Measurements from ENCODE around the gene APBB2. TPM values are rescaled to one million over a fixed set of nuclear protein-coding genes. Genes with fewer than 3 reads are reported as not detected.

Gene APBB2
- total RNA-seq, 1 donor from 2014 or later: 124 TPM

- no peak for DNase-seq (ENCODE audit: extremely low read depth, low read depth, low spot score)
These were observed 222.4 kb downstream of the APBB2 start for GRCh38 chr4:40991908-40992307.

GRCh38 chr4:40990899-40991265 is 223.5 kb downstream of the APBB2 start:
- DNase-seq (ENCODE audit: extremely low read depth, low read depth, low spot score): no peak

GRCh38 chr4:40990236-40990898 is 224.0 kb downstream of the APBB2 start:
- peak; percentile 61 for DNase-seq (ENCODE audit: extremely low read depth, low read depth, low spot score)

DNA sequence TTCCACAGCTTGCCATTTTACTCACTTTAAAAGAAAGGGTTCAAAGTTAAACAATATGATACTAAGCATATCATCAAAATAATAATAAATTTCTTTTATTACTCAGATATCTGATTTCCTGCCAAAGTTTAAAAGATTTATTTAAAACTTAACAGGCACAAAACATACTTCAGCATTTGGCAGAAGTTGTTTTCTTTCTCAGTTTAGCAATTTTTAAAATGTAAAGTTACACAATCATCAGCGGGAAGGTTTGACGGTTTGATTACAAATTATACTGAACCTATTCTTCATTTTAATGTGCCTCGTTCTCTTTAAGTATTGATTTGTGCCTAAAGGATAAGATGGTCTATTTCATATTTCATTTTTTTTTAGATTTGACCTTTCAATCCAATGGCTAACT is 227.2 kb downstream of the APBB2 start:
- DNase-seq (ENCODE audit: extremely low read depth, low read depth, low spot score): no peak

DNA sequence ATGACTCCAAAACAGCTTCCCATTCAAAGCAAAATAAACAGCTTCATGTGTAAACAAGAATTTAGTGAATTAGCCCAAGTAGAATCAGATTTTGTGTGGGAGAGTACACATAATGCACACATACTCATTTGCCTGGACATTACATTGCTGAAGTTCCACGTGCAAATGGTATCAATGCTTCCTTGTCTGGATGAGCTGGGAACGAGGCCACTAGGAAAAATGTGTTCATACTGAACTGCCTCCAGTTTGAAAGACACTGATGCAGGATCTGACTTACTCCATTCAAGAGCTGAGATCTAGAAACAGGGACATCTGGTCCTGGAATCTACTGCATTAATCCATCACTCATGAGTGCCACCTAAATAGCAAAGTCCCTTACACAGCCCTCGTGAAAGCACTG is 228.0 kb downstream of the APBB2 start:
- DNase-seq (ENCODE audit: extremely low read depth, low read depth, low spot score): no peak

DNA sequence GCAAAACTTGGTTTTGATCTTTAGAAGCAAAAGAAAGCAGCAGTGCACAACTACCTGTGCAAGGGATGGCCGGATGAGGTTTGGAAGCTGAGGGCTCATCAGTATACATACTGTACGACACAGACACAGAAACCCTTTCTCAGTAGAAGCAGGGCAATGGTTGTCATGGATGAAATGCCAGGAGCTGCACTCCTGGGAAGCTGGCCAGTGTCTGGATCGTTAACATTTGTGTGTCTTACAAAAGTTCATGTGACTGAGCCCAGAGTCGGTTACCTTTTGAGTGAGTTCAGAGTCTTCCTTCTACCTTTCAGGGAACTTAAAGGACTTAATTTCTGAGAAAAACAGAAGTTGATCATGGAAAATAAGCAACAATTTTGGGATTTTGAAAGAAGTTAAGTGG is 230.3 kb downstream of the APBB2 start:
- DNase-seq (ENCODE audit: extremely low read depth, low read depth, low spot score): no peak

DNA sequence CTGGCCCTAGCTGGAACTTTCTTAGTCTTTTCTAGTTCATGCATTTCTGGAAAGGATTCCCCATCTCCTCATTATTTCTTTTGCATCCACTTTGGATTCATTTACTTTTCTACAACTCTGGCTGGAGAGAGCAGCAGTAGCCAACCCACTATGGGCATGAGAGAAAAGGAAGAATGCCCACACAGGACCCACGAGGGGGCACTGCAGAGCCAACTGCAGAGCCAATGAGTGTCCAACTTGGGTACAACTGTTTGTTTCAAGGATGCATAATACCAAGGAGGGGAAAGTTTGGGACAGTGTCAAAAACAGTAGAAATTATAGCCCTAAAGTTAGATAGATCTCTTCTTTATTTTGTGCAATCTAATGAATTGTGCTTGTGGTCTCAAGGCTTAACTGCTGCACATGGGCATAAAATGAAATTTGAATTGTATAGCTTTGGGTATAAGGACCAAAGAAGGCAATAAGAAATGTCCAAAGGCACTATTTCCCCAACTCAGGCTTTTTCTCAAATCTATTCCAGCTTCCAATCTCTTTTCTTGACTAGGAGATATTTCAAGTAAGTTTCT is 233.9 kb downstream of the APBB2 start:
- DNase-seq (ENCODE audit: extremely low read depth, low read depth, low spot score): no peak

DNA sequence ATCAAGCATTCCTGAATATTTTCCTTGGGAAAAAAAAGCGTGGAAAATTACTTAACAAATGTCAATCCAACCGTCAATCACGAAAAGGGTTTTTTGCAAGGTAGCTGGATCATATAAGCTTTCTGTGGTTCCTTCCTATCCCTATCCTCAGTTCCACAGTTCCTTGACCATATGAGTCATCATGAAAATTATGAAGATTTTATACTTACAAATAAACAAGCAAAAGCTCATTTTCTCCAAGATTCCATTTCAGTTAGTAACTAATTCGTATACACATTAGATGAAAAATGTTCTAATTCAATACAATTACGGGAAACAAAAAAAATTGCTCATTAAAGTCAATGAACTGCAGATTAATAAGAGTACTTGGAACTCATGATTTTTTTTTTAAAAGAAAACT is 235.8 kb downstream of the APBB2 start:
- DNase-seq (ENCODE audit: extremely low read depth, low read depth, low spot score): no peak

DNA sequence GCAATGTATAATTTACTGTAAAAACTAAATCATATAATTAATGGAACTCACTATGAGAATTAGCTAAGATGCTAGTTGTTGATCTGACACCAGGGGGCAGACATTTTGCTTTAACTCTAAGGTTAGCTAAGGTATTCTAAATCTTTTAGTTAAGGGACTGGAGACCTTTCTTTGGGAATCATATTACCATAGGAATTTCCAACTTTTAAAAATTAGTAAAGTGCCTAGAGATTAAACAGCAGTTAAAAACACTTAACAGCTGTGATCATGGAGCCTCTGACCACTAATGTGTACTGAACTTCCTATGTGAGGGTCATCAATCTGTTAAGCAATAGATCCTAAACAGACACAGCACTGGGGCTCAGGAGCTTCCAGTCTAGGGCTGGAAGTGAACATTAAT is 238.0 kb downstream of the APBB2 start:
- DNase-seq (ENCODE audit: extremely low read depth, low read depth, low spot score): peak; percentile 60

GRCh38 chr4:40972722-40973121 is 241.6 kb downstream of the APBB2 start:
- no peak for DNase-seq (ENCODE audit: extremely low read depth, low read depth, low spot score)

- DNase-seq (ENCODE audit: extremely low read depth, low read depth, low spot score): no peak
These were observed 243.0 kb downstream of the APBB2 start for GRCh38 chr4:40971338-40971737.

GRCh38 chr4:40969501-40969900 is 244.8 kb downstream of the APBB2 start:
- no peak for DNase-seq (ENCODE audit: extremely low read depth, low read depth, low spot score)

DNA sequence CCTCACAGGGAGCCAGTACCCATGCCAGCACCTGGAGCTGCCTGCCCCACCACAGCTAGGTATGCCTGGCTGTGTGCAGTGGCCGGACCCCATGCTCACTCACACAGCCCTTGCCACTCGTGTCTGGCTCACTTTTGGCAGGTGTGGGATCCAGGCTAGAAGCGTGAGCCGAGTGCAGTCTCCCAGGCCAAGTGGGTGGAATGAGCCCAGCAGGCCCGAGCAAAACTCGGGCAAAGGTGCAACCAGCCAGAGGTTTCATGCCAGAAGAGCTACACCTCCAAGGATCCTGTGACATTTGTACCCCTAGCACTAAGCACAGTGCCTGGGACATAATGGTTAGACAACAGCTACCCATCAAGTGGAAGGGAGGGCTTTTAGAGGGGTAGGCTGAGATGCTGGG is 246.8 kb downstream of the APBB2 start:
- no peak for DNase-seq (ENCODE audit: extremely low read depth, low read depth, low spot score)

GRCh38 chr4:40966091-40966490 is 248.3 kb downstream of the APBB2 start:
- DNase-seq (ENCODE audit: extremely low read depth, low read depth, low spot score): no peak

DNA sequence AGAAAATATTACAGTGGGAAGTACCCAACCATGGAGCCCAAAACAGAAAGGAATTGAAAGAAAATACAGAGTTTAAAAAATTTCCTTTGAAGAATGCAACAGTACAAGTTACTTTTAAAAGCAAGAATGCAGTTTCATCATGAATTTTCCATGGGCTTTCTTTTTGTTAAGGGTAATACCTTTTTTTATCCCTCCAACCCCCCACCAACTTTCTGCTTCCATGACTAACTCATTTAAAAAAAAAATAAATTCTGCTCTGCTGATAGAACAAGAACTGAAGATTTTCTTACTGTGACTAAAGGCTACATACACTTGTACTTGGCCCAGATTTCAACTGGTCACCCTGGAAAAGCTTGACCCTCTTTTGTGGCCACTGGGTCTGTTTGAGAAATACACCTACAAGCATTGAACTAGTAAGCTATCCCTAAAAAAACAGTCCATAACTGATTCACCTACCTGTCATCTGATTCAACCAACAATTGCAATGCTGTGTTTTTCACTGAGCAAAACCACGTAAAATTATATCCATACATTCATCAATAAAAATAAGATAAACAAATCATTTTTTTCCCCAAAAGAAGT is 250.4 kb downstream of the APBB2 start:
- DNase-seq (ENCODE audit: extremely low read depth, low read depth, low spot score): no peak

GRCh38 chr4:40962551-40963180 is 251.7 kb downstream of the APBB2 start:
- no peak for DNase-seq (ENCODE audit: extremely low read depth, low read depth, low spot score)

DNA sequence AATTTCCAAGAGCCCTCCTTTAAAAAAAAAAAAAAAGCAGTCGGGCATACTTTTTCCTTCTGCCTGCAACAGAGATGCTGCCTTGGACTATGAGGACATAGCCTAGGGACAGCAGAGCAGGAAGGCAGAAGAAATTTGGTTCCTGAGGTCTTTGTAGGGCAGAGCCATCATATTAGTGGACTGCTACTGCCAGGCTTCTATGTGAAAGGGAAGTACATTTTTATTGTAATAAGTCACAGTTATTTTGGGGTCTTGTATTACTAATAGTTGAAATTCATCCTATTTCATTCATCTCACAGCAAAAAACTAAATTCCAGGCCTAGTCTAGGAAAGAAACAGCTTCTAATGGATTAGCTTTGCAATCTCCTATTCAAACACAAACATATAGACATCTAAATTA is 253.4 kb downstream of the APBB2 start:
- no peak for DNase-seq (ENCODE audit: extremely low read depth, low read depth, low spot score)

- no peak for DNase-seq (ENCODE audit: extremely low read depth, low read depth, low spot score)
These were observed 257.1 kb downstream of the APBB2 start for GRCh38 chr4:40957281-40957680.

DNA sequence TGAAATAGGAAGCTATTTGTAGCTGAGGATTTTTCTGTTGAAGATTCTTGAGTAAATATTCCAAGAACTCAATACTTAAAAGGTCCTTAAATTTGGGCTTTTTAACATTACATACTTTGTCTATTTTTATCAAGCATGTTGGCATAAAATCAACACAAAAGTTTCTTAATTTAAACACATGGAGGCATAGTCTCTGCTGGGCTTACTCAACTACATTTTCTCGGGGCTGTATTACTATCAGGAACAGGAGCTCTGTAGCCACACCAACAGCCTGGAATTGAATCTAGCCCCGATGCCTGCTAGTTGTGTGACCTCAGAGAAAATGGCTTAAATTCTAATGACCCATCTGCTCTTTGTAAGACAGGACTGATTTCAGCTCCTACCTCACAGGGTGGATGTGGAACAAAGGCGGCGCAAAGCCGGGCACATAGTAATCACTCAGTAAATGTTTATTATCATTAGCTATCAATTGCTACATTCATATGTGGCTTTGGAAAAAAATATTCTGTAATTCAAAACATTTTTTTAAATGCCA is 257.6 kb downstream of the APBB2 start:
- no peak for DNase-seq (ENCODE audit: extremely low read depth, low read depth, low spot score)

DNA sequence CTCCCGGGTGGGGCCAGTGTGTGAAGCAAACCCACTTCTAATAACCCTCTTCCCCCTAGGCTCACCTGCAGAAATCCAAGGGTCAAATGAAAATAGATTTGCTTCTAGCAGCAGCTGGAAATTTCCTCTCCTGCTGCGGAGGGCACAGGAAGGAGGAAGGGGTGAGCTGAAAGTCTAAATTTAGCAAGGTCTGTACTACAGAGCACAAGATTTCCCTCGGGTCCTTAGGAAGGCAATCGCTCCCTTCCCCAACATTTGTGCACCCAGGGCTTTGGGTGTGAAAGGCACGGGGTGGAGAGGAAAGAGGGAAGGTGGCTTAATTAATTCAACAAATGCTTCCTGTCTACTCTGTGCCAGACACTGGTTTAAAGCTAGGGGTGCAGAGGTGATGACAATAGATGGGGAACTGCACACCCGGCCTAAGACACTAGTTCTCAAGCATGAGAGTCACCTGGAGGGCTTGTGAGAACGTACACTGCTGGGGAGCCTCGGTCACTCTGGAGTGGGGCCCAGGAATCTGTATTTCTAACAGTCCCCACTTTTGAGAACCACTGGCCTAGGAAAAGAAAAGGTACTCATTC is 260.2 kb downstream of the APBB2 start:
- DNase-seq (ENCODE audit: extremely low read depth, low read depth, low spot score): no peak

- no peak for DNase-seq (ENCODE audit: extremely low read depth, low read depth, low spot score)
These were observed 260.9 kb downstream of the APBB2 start for GRCh38 chr4:40953283-40954087.

All from glomerular endothelial cell (primary cell).